Measurements from ENCODE around the gene MYH10.
"Not testable (repeated sequence)": the region's sequence is repeated elsewhere in the genome, so short reads cannot be mapped to it uniquely, and the experiment has no call there.

Gene MYH10

GRCh38 chr17:8556074-8556473 is 74.5 kb downstream of the MYH10 start:
- DNase-seq (ENCODE audit: low read depth) = no peak

DNA sequence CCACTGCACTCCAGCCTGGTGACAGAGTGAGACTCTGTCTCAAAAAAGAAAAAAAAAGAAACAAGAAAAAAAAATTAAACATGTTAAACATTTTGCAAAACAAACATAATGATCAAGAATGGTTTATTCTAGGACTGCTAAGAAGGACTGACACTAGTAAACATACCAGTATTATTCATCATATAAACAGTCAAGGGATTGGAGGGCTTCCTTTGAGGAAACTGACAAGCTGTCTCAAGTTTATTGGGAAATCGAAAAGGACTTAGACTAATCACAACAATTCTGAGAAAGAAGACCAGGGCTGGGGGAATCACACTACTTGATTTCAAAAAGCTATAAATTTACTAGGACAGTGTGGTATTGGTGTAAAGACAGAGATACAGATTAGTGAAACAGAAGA is 75.5 kb downstream of the MYH10 start:
- DNase-seq (ENCODE audit: low read depth) = no peak

- DNase-seq (ENCODE audit: low read depth) = no peak
These were observed 77.8 kb downstream of the MYH10 start for GRCh38 chr17:8552577-8553320.

DNA sequence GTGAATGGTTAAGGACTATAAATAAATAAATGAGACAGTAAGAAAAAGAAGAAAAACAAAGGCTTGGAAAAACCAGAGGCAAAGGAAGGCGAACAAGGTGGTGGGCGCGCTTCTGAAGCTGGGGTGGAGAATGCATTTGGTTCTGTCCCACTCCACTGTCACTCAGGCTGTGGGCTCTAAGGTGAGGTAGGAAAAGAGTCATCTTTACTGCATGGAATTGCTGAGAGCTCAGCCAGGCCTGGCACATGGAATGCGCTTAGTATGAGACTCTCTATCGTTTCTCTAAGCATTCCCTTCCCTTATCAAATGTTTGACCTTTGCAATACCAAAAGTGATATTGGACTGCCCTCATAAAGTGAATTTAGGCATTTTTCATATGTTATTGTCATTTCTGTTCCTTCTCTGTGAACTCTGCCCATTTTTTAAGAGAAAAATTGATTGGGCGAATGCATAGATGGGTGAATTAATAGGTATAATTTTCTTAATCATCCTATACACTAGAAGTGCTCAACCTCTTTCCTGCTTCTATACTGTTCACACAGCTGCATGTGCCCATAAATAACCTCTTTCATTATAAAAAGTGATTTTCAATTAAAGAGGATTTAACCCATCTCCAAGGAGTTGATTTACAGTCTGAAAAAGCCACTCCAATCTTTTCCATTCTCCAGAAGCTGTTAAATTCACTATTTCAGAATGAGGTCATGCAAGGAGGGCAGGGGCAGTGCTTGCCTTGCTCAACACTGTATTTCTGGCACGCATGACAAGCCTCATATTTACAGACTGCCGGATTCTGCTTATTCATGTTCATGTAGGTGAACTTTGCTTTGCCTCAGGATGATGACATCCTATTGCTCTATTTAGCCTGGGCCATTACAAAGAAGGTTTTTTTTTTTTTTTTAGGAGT is 87.7 kb downstream of the MYH10 start:
- DNase-seq (ENCODE audit: low read depth) = no peak

DNA sequence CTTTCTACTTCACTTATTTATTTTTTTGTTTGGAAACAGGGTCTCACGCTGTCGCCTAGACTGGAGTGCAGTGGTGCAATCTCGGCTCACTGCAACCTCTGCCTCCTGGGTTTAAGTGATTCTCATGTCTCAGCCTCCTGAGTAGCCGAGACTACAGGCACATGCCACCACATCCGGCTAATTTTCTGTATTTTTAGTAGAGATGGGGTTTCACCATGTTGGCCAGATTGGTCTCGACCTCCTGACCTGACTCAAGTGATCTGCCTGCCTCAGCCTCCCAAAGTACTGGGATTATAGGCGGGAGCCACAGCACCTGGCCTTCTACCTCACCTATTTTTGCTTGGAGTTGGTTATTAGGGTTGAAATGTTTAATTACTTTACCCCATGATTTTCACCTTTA is 90.5 kb downstream of the MYH10 start:
- not testable (repeated sequence) for DNase-seq (ENCODE audit: low read depth)

GRCh38 chr17:8537734-8538133 is 92.8 kb downstream of the MYH10 start:
- no peak for DNase-seq (ENCODE audit: low read depth)

GRCh38 chr17:8534498-8535188 is 95.9 kb downstream of the MYH10 start:
- no peak for DNase-seq (ENCODE audit: low read depth)

DNA sequence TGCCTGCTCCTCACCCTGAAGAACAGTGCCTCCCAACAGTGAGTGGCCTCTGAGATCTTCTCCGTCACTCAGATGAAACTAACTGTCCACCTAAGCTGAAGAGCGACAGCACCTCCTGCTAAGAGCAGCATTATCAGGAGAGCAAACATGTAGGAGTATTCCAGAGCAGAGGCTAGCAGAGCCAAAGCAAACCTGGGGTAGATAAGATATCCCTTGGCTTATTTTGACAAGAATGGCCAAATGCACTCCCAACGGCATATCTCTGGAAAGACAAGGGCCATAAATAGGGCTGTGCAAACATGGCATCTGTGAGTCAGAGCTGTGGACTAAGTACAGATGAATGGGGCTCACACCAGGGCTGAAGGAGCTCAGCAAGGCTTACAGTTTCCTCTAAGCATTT is 98.5 kb downstream of the MYH10 start:
- no peak for DNase-seq (ENCODE audit: low read depth)

DNA sequence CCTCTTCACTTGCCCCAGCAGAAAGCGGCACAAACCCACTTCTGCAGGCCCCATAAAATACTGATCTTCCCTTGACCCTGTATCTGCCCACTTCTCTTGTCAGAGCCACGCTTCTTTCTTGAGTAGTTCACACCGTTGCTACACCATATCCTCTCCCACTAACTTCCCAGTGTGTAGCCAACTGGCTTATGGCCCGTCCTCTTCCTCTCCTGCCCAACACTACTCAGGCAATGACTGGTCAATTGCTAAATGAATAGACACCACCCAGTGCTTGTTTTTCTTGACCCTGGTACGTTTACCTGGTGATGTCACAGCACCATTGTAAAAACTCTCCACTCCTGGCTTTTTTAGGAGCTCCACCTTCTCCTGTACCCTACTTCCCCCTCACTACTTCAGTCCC is 107.9 kb downstream of the MYH10 start:
- DNase-seq (ENCODE audit: low read depth) = no peak

- DNase-seq (ENCODE audit: low read depth) = no peak
These were observed 109.5 kb downstream of the MYH10 start for GRCh38 chr17:8520981-8521380.

DNA sequence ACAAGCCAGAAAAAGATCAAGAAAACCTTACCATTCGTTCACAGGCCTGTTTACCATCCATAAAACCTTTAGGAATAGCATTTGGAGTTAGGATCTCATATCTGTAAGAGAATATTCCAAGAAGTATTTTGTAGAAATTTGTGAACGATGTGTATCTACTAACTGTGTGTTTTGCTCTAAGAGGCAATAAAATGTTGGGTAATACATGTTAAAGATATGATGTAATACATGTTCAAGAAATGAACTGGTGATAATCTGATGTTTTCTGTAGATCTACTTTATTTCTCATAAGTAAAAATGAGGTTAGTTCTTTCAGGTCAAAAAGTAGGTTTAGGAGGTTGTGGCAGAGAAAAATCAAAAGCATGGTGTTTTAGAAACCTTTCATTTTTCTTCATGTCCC is 111.7 kb downstream of the MYH10 start:
- no peak for DNase-seq (ENCODE audit: low read depth)

GRCh38 chr17:8518326-8518725 is 112.2 kb downstream of the MYH10 start:
- DNase-seq (ENCODE audit: low read depth) = no peak

DNA sequence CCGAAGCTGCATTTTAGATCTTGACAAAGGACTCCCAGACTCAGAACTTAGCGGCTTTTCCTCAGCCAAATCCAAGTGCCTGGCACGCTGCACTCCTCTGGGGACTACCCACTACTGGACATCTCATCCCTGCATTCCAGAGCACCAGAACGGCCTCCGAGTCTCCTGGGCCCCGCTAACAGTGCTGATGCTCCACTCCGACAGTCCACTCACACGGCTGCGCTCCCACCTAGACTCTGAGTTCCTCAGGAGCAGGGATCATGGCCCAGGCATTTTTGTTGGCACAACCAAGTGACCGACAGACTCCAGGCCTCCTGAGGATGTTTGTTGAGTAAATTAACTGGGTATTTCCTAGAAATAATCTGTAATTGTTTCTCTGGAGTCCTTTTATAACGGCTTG is 115.7 kb downstream of the MYH10 start:
- DNase-seq (ENCODE audit: low read depth) = no peak

DNA sequence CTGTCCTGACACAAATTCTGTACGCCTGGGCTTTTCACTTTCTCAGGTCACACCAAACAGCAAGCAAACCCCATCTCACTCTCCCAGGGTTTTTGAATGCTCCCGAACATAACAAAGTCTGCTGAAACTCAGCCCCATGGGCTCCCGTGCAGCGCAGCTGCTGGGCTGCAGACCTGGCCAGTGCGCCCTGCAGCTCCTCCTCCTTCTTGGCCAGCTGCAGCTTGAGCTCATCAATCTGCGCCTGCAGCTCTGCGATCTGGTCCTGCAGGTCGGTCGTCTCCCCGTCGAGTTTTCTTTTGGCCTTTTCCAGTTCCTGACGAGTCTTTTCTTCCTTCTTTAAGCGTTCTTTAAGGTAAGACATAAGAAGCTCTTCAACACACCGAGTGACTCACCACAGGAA is 124.4 kb downstream of the MYH10 start:
- no peak for DNase-seq (ENCODE audit: low read depth)

- DNase-seq (ENCODE audit: low read depth) = no peak
These were observed 125.9 kb downstream of the MYH10 start for GRCh38 chr17:8504460-8505207.

DNA sequence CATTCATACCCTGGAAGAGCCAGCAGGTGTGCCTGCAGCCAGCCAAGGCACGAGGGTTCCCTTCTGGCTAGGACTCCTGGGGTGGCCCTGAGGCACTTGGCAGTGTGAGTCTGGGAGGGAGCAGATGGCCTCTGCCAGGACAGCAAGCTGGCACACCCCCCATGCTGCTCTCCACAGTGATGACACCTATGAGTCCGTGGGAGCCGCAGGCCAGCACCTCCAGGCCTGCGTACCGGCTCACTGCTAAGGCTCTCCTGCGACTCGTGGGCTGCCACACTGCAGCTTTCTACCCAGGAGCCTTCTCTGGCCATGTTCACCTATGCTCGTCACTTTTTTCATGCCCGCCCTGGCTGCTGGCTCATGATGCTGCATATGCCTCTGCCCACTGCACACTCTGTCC is 126.7 kb downstream of the MYH10 start:
- no peak for DNase-seq (ENCODE audit: low read depth)

GRCh38 chr17:8503368-8503767 is 127.2 kb downstream of the MYH10 start:
- DNase-seq (ENCODE audit: low read depth) = no peak

- no peak for DNase-seq (ENCODE audit: low read depth)
These were observed 128.4 kb downstream of the MYH10 start for GRCh38 chr17:8502126-8502525.

DNA sequence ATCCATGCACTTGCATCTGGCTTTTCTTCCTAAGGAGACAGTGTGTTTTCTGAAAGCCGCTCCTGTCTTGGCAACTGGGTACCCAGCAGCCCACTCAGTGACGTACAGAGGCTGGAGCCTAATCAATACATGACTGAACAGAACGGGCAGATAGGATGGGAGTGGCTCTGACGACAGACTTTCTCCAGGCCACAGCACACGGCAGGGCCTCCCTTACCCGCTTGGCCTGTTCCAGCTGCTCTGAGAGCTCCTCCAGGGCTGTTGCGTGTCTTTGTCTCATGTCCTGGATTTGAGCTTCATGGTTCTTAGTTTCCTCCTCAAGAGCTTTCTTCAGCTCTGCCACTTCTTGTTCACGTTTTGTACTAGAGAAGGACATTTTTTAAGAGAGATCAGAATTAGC is 129.9 kb downstream of the MYH10 start:
- DNase-seq (ENCODE audit: low read depth) = no peak

DNA sequence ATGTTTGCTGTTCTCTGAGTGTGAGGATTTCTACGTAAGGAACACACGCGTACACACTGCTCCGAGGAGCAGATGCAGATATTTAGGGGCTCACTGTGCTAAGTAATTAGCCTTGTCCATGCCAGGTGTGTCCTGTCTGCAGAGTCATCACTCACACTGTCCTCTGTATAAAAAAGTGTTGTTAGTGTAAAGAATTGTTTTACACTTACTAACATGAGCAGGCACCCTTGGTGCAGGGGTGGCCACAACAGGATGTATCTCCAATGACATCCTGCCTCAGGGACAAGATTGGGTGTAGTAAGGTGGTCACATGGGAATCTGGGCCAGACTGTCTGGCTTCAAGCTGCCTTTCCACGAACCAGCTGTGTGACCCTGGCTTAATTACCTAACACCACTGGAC is 130.9 kb downstream of the MYH10 start:
- no peak for DNase-seq (ENCODE audit: low read depth)

DNA sequence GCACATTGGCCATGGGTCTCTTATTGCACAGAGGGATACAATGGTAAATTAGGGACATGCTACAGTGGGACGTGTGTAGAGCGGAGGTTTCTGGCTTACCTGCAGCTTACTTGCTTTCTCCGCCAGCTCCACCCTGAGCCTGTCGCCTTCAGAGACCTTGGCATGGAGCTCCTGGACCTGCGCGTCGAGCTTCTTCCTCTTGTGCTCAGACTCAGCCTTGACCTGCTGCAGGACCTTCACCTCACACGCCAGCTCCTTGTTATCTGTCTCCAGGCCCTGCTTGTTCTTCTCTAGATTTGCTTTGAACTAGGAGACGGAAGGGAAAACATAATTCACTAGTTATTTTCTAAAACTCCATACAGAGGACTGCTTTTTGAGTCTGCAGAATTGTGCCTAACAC is 131.4 kb downstream of the MYH10 start:
- no peak for DNase-seq (ENCODE audit: low read depth)

DNA sequence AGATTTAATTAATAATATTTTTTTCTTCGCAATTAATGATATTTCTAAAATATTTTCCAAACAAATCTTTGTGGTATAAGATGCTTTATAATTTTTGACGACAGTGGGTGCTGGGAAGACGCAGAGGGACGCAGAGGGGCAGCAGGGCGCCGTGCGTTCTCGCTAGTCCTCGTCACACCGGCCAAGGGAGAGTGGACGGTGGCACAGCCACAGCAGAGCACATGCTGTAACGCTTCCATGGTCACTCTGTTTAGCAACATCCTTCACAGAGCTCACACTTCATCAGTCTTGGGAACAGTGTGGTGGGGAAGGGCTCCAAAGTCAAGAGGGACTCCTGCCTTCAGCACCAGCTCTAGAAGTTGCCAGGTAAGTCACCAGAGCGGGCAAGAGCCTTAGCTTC is 134.4 kb downstream of the MYH10 start:
- DNase-seq (ENCODE audit: low read depth) = no peak
